Lower leg skin (tissue), 4 donors: ENCODE measurements around the gene CSNK1G3. TPM values are rescaled to one million over a fixed set of nuclear protein-coding genes. Genes with fewer than 3 reads are reported as not detected.

Source experiments
- DNase-seq, 2 donors: peaks; one replicate each; pipeline ENCODE4 v3.0.0-alpha.2; 2019; ENCODE audit warnings: low spot score in 2 of 2
- H3K4me3 ChIP-seq: fragments of 200-600 bp; sonication (generic); 2 replicates; pipeline ENCODE4 v1.5.1; 2017; ENCODE audit warnings: mild to moderate bottlenecking, low read depth; ENCODE audit not compliant: poor library complexity, severe bottlenecking
- POLR2A ChIP-seq, 2 donors: fragments of 450-650 bp; IDR thresholded peaks; one replicate each; pipeline ENCODE4 v1.6.1; 2016 to 2017; ENCODE audit warnings: antibody characterized with exemption in 2 of 2, mild to moderate bottlenecking in 1 of 2, moderate library complexity in 1 of 2
- WGBS, 2 donors: methylation state at CpG; one replicate each; pipeline ENCODE4 v1.1.5; 2018; 5-methylcytosine and 5-hydroxymethylcytosine counted together
- intact Hi-C: fragments of 100-400 bp; cut with DNase I; formaldehyde crosslinking; loops from one replicate; pipeline ENCODE4 v1.15.0; 2023; ENCODE audit warnings: low total_unique reads
- total RNA-seq, 4 donors: library from RNA; depleted of rRNA; stranded (reverse); fragments of >200 nt; gene quantifications; one replicate each; pipeline ENCODE4 v1.1.0, GENCODE V29; 2016
- TF ChIP-seq, protein P1 (sequence below), 3 donors: fragments of 450-650 bp; IDR thresholded peaks; one replicate each; pipeline ENCODE4 v1.5.1; 2016; ENCODE audit warnings: antibody characterized with exemption in 3 of 3, mild to moderate bottlenecking in 3 of 3, moderate library complexity in 2 of 3

Gene CSNK1G3
- total RNA-seq, 4 donors from 2014 or later = 21.5 to 32.8 (median 25.1) TPM

DNA sequence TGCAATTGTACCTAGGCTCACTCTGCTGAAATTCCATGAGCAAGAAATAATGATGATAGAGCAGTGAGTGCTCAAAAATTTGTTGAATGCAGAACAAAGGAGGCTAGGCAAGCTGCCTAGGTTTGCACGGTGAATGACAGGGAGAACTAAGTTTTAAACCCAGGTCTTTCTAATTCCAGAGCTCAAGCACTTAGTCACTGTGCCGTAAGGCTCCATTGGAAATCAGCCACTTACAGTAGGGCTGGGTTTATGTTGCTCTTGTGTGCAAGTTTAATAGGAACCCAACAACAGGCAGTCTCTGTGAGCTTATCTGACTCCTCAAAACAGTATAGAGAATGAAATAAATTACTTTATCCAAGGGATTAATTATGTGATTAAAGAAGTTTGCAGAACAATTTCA lies 147.0 kb downstream of the CSNK1G3 start:
- intact Hi-C loops = no loop called here
- TF ChIP-seq, protein P1, sequence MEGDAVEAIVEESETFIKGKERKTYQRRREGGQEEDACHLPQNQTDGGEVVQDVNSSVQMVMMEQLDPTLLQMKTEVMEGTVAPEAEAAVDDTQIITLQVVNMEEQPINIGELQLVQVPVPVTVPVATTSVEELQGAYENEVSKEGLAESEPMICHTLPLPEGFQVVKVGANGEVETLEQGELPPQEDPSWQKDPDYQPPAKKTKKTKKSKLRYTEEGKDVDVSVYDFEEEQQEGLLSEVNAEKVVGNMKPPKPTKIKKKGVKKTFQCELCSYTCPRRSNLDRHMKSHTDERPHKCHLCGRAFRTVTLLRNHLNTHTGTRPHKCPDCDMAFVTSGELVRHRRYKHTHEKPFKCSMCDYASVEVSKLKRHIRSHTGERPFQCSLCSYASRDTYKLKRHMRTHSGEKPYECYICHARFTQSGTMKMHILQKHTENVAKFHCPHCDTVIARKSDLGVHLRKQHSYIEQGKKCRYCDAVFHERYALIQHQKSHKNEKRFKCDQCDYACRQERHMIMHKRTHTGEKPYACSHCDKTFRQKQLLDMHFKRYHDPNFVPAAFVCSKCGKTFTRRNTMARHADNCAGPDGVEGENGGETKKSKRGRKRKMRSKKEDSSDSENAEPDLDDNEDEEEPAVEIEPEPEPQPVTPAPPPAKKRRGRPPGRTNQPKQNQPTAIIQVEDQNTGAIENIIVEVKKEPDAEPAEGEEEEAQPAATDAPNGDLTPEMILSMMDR (IDR thresholded peaks at IDR 0.05) = no peak
- TF ChIP-seq POLR2A (IDR thresholded peaks at IDR 0.05) = no peak
- DNase-seq = no peak
- WGBS, 2 donors = 53 to 77% methylated on average over 2 of the region's 2 CpGs
- H3K4me3 ChIP-seq = no peak overlapping the region

DNA sequence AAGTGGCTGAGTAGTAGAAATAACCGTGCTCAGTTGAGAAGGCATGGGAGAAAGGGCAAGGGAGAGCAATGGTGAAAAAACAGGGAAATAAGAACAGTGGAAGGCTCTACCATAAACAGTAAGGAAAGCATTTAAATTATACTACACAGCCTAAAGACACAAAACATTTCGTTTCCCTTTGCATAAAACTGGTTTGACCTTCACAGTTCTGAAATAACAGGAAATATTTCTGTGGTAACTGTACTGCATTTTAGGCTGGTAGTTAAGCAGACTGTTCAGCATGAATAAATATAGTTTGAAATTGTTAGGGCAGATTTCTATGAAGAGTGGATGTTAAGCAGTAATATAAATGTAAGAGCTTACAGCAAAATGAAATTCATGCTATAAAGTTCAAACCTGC lies 147.5 kb downstream of the CSNK1G3 start:
- intact Hi-C loops = no loop called here
- no peak overlapping the region for H3K4me3 ChIP-seq
- DNase-seq = no peak
- WGBS, 2 donors = 48 to 56% methylated on average over 2 of the region's 2 CpGs
- TF ChIP-seq, protein P1 (IDR thresholded peaks at IDR 0.05) = no peak
- no peak for TF ChIP-seq POLR2A (IDR thresholded peaks at IDR 0.05)

DNA sequence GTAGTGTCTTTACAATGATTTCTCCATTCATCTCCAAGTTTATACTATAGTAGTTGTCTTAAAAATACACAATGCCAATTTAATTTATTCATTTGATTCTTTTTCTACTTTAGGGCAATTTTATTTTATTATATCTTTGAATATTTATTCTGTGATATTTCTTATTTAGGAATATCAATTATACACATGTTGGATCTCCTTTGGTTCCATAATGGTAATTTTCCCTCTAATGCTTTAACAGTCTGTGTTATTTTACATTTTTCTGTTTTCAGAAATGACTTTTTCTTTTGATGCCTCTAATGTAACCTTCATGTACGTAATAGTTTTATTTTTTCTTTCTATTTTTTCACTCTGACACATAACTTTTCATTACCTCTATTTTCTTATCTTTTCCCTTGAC lies 153.0 kb downstream of the CSNK1G3 start:
- intact Hi-C loops = no loop called here
- H3K4me3 ChIP-seq = no peak overlapping the region
- TF ChIP-seq POLR2A (IDR thresholded peaks at IDR 0.05) = no peak
- TF ChIP-seq, protein P1 (IDR thresholded peaks at IDR 0.05) = no peak
- no peak for DNase-seq
- 91 to 98% methylated on average over 1 of the region's 1 CpG for WGBS, 2 donors

DNA sequence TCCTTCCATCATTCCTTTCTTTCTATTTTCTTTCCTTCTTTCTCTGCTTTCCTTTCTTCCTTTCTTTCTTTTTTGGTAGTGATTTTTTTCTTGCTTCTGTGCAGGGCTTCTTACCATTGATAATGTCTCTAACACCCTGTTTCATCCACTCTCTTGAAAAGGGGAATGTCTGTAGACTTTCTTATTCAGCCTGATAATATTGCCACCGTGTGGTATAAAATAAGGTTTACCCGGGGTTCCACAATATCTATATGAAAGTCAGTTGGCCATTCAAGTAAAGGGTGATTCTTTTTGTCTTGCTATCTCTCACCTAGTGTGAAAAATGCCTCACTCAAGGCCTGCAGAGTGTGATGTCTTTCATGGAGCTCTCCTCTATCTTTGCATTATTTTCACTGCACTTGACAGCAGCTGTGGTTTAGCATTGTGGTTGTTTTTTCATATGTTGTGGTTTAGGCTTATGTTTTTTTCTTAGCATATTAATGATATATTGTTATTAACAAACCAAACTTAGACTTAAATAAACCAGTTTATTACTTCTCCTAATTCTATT lies 153.9 kb downstream of the CSNK1G3 start:
- WGBS, 2 donors = 98 to 100% methylated on average over 2 of the region's 2 CpGs
- no peak overlapping the region for H3K4me3 ChIP-seq
- no peak for TF ChIP-seq POLR2A (IDR thresholded peaks at IDR 0.05)
- TF ChIP-seq, protein P1 (IDR thresholded peaks at IDR 0.05) = no peak
- intact Hi-C loops = no loop called here
- DNase-seq = no peak

Other genes with a start within 250 kb of the CSNK1G3 start
- gene CEP120, start 88.8 kb upstream of the CSNK1G3 start, total RNA-seq = 10 to 100 TPM in 1 of 4 donors, 1 to 10 TPM in 3; 5.0 to 21.4 (median 9.1) TPM